Stimulated activated CD4-positive, alpha-beta T cell treated with anti-CD3 and anti-CD28 coated beads, Interleukin-1b, Interleukin-23, amount 100 ng/mL, for 4 hours (primary cell): ENCODE measurements around the gene PRKAR2A.
"Not testable (repeated sequence)": the region's sequence is repeated elsewhere in the genome, so short reads cannot be mapped to it uniquely, and the experiment has no call there.

Experiments
- DNase-seq, 2 donors: peaks; one replicate each; pipeline ENCODE4 v3.0.0-alpha.2; 2020; ENCODE audit warnings: low read depth in 2 of 2

The PRKAR2A gene

DNA sequence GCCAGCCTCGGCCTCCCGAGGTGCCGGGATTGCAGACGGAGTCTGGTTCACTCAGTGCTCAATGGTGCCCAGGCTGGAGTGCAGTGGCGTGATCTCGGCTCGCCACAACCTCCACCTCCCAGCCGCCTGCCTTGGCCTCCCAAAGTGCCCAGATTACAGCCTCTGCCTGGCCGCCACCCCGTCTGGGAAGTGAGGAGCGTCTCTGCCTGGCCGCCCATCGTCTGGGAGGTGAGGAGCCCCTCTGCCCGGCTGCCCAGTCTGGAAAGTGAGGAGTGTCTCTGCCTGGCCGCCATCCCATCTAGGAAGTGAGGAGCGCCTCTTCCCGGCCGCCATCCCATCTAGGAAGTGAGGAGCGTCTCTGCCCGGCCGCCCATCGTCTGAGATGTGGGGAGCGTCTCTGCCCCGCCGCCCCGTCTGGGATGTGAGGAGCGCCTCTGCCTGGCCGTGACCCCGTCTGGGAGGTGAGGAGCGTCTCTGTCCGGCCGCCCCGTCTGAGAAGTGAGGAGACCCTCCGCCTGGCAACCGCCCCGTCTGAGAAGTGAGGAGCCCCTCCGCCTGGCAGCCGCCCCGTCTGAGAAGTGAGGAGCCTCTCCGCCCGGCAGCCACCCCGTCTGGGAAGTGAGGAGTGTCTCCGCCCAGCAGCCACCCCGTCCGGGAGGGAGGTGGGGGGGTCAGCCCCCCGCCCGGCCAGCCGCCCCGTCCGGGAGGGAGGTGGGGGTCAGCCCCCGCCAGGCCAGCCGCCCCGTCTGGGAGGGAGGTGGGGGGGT lies 113.7 kb downstream of the PRKAR2A start:
- not testable (repeated sequence) for DNase-seq

- no peak for DNase-seq
Measured at GRCh38 chr3:48727511-48727910, 120.2 kb downstream of the PRKAR2A start.

- not testable (repeated sequence) for DNase-seq
Measured at GRCh38 chr3:48725185-48725855, 122.4 kb downstream of the PRKAR2A start.

GRCh38 chr3:48723725-48724124 lies 123.9 kb downstream of the PRKAR2A start:
- DNase-seq, result no peak

DNA sequence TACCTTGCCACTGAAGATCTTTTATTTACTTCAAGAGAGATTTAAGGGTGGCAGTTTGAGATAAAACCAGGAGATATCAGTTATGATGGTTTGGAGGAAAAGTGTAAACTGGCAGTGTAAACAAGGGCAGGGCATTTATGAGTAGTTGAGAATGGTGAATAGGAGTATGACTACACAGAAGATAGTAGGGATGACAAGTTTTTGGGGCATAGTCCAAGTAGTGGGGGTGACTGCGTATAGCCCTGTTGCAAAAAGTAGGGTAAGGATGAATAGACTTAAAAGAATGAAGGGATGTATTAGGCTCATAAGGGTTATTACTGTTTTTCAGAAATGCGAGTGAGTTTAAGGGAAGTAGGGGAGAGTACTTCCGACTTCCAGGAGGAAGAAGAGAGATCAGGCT lies 124.4 kb downstream of the PRKAR2A start:
- DNase-seq, result not testable (repeated sequence)

DNA sequence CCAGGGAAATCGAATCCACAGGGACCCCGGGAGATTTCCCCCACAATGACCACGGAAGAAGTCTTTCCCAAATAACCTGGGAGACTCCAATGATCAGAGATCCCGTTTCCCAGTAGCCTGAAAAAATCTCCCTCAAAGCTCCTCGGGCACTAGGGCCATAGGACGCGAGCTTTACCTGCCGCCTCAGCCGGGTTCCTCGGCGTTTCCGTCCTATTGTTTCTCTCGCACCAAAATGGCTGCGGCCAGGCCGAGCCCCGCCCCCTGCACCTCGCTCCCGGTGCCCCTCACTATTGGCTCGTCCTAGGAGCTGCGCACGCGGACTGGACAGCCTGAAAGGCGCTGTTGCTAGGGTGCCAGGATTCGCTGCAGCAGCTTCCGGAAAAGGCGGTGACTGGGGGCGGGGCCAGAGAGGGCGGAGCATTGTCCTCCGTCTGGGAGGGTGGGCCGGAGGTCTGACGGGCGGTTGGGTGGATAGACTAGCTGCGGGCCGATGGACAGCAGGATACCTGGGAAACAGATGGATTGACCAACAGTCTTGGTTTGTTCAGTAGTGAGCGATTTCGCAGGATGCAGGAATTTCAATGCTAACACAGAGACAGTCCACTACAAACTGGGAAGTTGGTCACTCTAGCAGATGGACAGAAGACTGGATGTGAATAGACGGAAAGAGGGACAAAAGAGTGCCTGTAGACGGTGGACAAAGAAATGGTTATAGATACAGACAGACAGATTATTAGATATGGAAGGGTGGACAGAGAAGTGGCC lies 130.5 kb downstream of the PRKAR2A start, which contains the start of gene IP6K2:
Gene IP6K2 (minus strand): TSS at position 240 of the 765 bp plus-strand sequence. CDS start 21,930 bp downstream, outside the sequence.
- DNase-seq, result peak; percentile 99

GRCh38 chr3:48716508-48716981 lies 131.1 kb downstream of the PRKAR2A start:
- no peak for DNase-seq

DNA sequence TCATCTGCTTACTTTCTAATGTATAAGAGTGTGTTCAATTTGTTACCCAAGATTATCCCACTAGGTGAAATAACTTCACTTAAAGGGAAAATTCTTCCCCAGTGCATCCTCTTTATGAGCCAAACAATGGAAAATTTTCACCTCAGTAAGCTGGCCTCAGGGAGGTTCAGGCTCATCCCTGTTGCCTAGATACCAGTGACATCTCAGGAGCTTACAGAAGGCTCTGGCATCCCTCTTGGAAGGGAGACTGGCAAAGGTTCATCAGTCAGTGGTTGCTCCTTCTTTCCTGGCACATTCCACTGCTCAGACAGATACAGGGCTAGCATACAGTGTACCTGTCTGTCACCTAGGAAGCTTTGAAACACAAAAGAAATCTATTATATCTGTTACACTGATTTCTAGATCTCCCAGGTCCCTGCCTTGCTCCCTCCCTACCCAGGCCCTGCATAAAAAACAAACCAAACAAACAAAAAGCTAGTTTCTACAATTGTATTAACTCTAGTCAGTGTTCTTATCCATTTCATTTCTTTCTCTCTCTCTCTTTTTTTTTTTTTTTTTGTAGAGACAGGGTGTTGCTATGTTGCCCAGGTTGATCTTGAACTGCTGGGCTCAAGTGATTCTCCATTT lies 132.4 kb downstream of the PRKAR2A start:
- DNase-seq, result no peak

GRCh38 chr3:48711727-48712126 lies 135.9 kb downstream of the PRKAR2A start:
- DNase-seq, result no peak

GRCh38 chr3:48709051-48709461 lies 138.6 kb downstream of the PRKAR2A start:
- DNase-seq, result no peak

DNA sequence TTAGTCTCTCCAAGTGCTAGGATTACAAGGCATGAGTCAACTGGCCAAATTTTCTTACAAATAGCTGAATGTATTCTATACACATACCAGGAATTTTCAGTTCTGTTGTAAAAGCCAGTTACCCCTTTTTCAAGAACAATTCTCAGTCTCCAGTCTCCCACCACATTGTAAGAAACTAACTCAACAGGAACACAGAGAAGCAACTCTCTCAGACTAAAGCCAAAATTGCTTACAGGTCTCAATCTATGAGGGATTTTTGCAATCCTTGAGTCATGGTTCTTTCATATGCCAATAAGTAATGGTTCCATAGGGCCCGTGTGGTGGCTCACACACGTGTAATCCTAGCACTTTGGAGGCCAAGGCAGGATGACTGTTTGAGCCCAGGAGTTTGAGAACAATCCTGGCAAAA lies 139.2 kb downstream of the PRKAR2A start:
- no peak for DNase-seq

DNA sequence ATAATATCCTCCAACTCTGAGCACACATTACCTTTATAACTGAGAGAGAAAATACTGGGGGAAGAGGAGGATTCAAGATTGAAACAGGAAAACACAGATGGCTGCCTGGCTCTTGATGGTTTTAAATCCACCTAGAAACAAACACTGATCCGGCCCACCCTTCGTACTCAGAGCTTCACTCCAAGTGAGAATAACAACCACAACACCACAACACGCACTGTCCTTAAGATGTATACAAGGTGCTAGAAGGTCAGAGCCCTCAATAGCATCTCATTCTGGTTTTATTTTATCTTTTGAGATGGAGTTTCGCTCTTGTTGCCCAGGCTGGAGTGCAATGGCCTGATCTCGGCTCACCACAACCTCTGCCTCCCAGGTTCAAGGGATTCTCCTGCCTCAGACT lies 140.5 kb downstream of the PRKAR2A start:
- no peak for DNase-seq

DNA sequence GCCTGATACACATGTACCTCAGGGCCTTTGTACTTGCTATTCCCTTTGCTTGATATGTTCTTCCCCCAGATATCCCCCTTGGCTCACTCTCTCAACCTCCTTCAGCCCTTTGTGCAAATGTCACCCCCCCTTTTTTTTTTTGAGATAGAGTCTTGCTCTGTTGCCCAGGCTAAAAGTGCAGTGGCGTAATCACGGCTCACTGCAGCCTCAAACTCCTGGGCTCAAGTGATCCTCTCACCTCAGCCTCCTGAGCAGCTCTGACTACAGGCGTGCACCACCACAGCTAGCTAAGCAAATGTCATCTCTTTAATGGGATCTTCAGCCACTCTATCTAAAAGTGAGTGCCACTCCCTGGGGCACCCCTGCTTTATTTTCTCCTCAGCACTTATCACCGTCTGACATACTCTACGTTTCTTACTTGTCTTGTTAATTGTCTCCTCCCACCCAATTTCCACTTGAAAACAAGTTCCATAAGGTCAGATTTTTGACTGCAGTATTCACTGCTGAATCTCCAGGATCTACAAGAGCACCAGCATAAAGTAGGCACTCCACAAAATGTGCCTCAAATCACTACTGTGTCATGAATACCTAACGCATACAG lies 145.3 kb downstream of the PRKAR2A start:
- no peak for DNase-seq

GRCh38 chr3:48700731-48701405 lies 146.8 kb downstream of the PRKAR2A start:
- DNase-seq, result no peak

GRCh38 chr3:48698891-48699290 lies 148.8 kb downstream of the PRKAR2A start:
- no peak for DNase-seq

DNA sequence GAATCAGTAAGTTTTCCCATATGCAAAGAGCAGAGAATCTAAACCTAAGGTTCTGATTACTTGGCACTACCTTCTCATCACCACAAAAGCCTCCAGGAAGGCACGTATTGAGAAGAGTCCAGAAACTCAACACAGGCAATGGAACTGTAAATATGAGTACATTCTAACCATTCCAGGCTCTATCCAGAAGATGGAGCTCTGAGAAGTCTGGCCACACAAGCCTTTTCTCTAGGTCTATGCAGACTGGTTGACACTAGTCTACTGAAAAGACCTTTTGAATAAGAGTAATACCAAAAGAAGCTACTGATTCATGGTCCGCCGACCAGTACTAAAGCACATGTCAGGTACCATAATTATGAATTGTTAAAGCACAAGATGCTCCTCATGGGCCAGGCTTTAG lies 149.7 kb downstream of the PRKAR2A start:
- no peak for DNase-seq

DNA sequence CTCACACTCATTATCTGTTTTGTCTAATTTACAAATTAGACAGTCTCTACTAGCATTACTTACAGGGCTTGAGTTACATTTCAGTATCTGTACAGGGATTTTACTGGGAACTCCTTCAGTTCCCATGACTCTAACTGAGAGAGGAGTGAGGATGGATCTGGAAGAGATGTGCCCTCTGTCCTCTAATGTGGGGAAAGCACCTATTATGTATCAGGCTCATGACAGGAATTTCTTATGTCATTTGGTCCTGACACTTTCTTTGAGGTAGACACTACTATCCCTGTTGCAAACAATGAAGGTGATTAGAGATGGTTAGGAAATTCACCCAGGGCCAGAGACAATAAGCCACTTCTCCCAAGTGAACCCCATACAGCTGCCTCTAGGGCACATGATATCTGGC lies 151.1 kb downstream of the PRKAR2A start:
- DNase-seq, result no peak
